Fibroblast of the aortic adventitia (primary cell): Measurements from ENCODE around the gene DET1. TPM values are rescaled to one million over a fixed set of nuclear protein-coding genes. Genes with fewer than 3 reads are reported as not detected.

ENCODE experiments used
- DNase-seq: peaks from one replicate; pipeline ENCODE4 v3.0.0-alpha.2; 2010; ENCODE audit warnings: low read depth
- H3K4me3 ChIP-seq: 2 replicates; pipeline ENCODE4 v1.5.1; 2011; ENCODE audit warnings: low read depth, mild to moderate bottlenecking, control low read depth, low read length, moderate library complexity
- CTCF ChIP-seq: IDR thresholded peaks from 2 replicates; pipeline ENCODE4 v1.5.1; 2011; ENCODE audit warnings: mild to moderate bottlenecking, low read length, control low read depth, inconsistent platforms; ENCODE audit not compliant: insufficient read depth
- total RNA-seq: library from RNA; depleted of rRNA; stranded (reverse); fragments of >200 nt; gene quantifications from 2 replicates; pipeline ENCODE4 v1.2.3, GENCODE V29; 2012; ENCODE audit warnings: low replicate concordance

Gene DET1
- total RNA-seq, 1 donor, result 11.5 TPM

- H3K4me3 ChIP-seq, result no peak overlapping the region
- no peak for TF ChIP-seq CTCF
- DNase-seq, result no peak
Observed at GRCh38 chr15:88509964-88510363, 36.5 kb downstream of the DET1 start.

- no peak overlapping the region for H3K4me3 ChIP-seq
- DNase-seq, result no peak
- TF ChIP-seq CTCF, result no peak
Observed at GRCh38 chr15:88509321-88509720, 37.2 kb downstream of the DET1 start.

GRCh38 chr15:88506628-88507027, 39.9 kb downstream of the DET1 start:
- no peak for DNase-seq
- TF ChIP-seq CTCF, result no peak
- H3K4me3 ChIP-seq, result no peak overlapping the region

GRCh38 chr15:88505721-88506120, 40.8 kb downstream of the DET1 start:
- H3K4me3 ChIP-seq, result no peak overlapping the region
- no peak for DNase-seq
- no peak for TF ChIP-seq CTCF

- TF ChIP-seq CTCF, result no peak
- DNase-seq, result no peak
- no peak overlapping the region for H3K4me3 ChIP-seq
Observed at GRCh38 chr15:88504445-88504844, 42.0 kb downstream of the DET1 start.

- no peak for TF ChIP-seq CTCF
- H3K4me3 ChIP-seq, result no peak overlapping the region
- DNase-seq, result no peak
Observed at GRCh38 chr15:88498996-88499395, 47.5 kb downstream of the DET1 start.

GRCh38 chr15:88497109-88497765, 49.2 kb downstream of the DET1 start:
- TF ChIP-seq CTCF, result no peak
- no peak overlapping the region for H3K4me3 ChIP-seq
- no peak for DNase-seq
